ENCODE data around the gene TTC29.

DNA sequence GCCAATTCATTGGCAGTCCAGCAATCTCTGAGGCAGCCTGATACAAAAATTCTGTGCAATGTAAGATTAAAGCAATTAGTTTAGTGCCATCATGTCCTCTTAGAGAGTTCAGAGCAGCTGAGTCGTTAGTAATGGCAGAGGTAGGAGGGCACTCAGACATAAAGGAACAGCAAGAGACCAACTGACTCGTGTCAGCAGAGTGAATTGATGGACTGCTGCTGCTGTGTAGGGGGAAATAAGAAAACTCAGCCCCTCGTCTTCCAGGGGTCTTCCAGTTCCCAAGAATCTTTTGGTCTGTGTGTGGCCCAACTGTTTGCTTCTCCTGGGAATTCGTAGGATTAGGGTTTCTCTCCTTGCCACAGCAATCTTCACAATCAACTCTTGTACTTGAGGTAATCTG lies 100.9 kb downstream of the TTC29 start:
- TF ChIP-seq, protein P1, sequence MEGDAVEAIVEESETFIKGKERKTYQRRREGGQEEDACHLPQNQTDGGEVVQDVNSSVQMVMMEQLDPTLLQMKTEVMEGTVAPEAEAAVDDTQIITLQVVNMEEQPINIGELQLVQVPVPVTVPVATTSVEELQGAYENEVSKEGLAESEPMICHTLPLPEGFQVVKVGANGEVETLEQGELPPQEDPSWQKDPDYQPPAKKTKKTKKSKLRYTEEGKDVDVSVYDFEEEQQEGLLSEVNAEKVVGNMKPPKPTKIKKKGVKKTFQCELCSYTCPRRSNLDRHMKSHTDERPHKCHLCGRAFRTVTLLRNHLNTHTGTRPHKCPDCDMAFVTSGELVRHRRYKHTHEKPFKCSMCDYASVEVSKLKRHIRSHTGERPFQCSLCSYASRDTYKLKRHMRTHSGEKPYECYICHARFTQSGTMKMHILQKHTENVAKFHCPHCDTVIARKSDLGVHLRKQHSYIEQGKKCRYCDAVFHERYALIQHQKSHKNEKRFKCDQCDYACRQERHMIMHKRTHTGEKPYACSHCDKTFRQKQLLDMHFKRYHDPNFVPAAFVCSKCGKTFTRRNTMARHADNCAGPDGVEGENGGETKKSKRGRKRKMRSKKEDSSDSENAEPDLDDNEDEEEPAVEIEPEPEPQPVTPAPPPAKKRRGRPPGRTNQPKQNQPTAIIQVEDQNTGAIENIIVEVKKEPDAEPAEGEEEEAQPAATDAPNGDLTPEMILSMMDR (IDR thresholded peaks at IDR 0.05), result no peak
- TF ChIP-seq EMX1 (CRISPR knock-in tag; IDR thresholded peaks at IDR 0.05) (no peak), JUN (CRISPR knock-in tag; IDR thresholded peaks at IDR 0.05) (no peak)
